ENCODE data around the gene GMCL1.
"Not testable (repeated sequence)": the region's sequence is repeated elsewhere in the genome, so short reads cannot be mapped to it uniquely, and the experiment has no call there.

The GMCL1 gene

GRCh38 chr2:69848186-69848790, 18.8 kb downstream of the GMCL1 start:
- TF ChIP-seq ZNF274 (IDR thresholded peaks at IDR 0.05; ENCODE audit: low read depth, low read length): no peak
- no peak overlapping the region for H3K4me3 ChIP-seq (ENCODE audit: low read length)

DNA sequence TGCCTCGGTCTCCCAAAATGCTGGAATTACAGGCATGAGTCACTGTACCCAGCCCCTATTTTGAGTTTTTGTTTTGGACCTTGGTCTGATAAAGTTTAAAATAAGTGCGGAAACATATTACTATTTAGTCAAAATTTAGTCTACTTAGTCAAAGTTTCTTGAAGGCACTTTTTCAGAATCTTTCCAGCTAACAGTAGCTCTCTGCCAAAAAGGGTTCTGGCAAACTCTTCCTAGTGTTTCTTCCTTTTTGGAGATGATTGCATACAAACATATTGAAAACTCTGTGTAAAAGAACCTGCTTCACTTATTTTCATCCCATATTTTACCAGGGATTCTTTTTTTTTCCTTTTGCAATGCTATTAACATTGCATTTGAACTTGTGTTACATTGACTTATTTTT, 28.8 kb downstream of the GMCL1 start:
- H3K4me3 ChIP-seq (ENCODE audit: low read length): no peak overlapping the region
- no peak for TF ChIP-seq ZNF274 (IDR thresholded peaks at IDR 0.05; ENCODE audit: low read depth, low read length)

- no peak for TF ChIP-seq ZNF274 (IDR thresholded peaks at IDR 0.05; ENCODE audit: low read depth, low read length)
Observed at GRCh38 chr2:69863298-69863697, 33.8 kb downstream of the GMCL1 start.

GRCh38 chr2:69888451-69888850, 59.0 kb downstream of the GMCL1 start:
- no peak overlapping the region for H3K4me3 ChIP-seq (ENCODE audit: low read length)
- no peak for TF ChIP-seq ZNF274 (IDR thresholded peaks at IDR 0.05; ENCODE audit: low read depth, low read length)

More at GRCh38 chr2:69863298-69863697, 33.8 kb downstream of the GMCL1 start:
- no peak overlapping the region for H3K4me3 ChIP-seq (ENCODE audit: low read length)

- no peak overlapping the region for H3K4me3 ChIP-seq (ENCODE audit: low read length)
- TF ChIP-seq ZNF274 (IDR thresholded peaks at IDR 0.05; ENCODE audit: low read depth, low read length): no peak
Observed at GRCh38 chr2:69889302-69889701, 59.8 kb downstream of the GMCL1 start.

- H3K4me3 ChIP-seq (ENCODE audit: low read length): no peak overlapping the region
- no peak for TF ChIP-seq ZNF274 (IDR thresholded peaks at IDR 0.05; ENCODE audit: low read depth, low read length)
Observed at GRCh38 chr2:69890881-69891280, 61.4 kb downstream of the GMCL1 start.

DNA sequence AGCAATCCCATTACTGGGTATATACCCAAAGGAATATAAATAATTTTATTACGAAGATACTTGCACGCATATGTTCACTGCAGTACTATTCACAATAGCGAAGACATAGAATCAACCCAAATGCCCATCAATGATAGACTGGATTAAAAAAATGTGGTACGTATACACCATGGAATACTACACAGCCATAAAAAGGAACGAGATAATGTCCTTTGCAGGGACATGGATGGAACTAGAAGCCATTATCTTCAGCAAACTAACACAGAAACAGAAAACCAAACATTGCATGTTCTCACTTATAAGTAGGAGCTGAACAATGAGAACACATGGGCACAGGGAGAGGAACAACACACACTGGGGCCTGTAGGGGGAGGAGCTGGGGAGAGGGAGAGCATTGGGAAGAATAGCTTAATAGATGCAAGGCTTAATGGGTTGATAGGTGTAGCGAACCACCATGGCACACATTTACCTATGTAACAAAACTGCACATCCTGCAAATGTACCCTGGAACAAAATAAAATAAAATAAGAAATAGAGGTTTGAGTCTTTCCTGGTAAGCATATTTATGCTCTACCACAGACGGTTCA, 63.5 kb downstream of the GMCL1 start:
- not testable (repeated sequence) for H3K4me3 ChIP-seq (ENCODE audit: low read length)

DNA sequence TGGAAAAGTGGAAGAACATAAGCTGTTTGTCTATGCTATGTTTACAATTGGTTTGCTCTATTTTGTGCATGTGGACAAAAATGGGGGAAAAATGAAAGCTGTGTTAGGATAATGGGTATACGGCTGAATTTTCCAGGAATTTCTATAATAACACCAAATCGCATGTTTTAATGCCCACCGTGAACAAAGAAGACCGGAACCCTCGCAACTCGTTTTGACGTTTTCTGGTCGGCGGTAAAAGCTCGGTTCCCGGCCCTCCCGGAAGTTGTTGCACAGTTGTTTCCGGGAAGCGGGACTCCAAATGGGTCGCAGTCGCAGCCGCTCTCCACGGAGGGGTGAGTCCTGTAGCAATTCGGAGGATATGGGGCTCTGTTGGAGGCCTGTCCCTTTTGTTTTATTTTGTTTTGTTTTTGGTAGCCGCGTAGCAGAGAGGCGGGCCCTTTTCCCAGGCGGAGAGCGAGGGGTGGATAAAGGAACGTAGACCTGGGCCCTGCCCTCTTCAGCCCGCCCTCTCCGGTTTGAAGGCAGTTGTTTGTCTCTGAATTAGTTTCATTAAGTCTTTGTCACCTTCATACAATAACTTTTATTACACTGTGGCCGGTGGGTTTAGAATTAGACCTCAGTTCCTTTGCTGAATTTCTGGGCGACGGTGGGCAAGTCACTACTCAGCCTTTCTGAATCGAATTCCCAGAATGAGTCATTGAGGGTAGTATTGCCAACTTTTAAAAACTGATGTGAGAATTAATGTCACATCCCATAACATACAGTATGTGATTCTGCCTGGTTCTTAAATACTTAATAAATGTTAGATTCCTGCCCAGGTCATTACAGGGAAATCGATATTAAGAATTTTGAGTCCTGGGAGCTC, 64.5 kb downstream of the GMCL1 start, which contains the start of gene SNRNP27:
Gene SNRNP27, plus strand, starts transcription at position 273 of the 868 bp plus-strand sequence. Its CDS starts 29 bp downstream, at position 302.
- H3K4me3 ChIP-seq (ENCODE audit: low read length): peak within 1 kb of the TSS; percentile 100
- no peak for TF ChIP-seq ZNF274 (IDR thresholded peaks at IDR 0.05; ENCODE audit: low read depth, low read length)

GRCh38 chr2:69894737-69895136, 65.3 kb downstream of the GMCL1 start:
- peak overlapping the region; percentile 100 for H3K4me3 ChIP-seq (ENCODE audit: low read length)

- TF ChIP-seq ZNF274 (IDR thresholded peaks at IDR 0.05; ENCODE audit: low read depth, low read length): no peak
- peak overlapping the region; percentile 49; the same call in 1 of the 2 replicates for H3K4me3 ChIP-seq (ENCODE audit: low read length)
Observed at GRCh38 chr2:69902213-69902922, 72.9 kb downstream of the GMCL1 start.

GRCh38 chr2:69907216-69907615, 77.8 kb downstream of the GMCL1 start:
- H3K4me3 ChIP-seq (ENCODE audit: low read length): no peak overlapping the region
- TF ChIP-seq ZNF274 (IDR thresholded peaks at IDR 0.05; ENCODE audit: low read depth, low read length): no peak

- TF ChIP-seq ZNF274 (IDR thresholded peaks at IDR 0.05; ENCODE audit: low read depth, low read length): no peak
- H3K4me3 ChIP-seq (ENCODE audit: low read length): no peak overlapping the region
Observed at GRCh38 chr2:69911985-69912563, 82.6 kb downstream of the GMCL1 start.

- TF ChIP-seq ZNF274 (IDR thresholded peaks at IDR 0.05; ENCODE audit: low read depth, low read length): no peak
Observed at GRCh38 chr2:69914164-69914949, 84.9 kb downstream of the GMCL1 start.

More at GRCh38 chr2:69914164-69914949, 84.9 kb downstream of the GMCL1 start:
- H3K4me3 ChIP-seq (ENCODE audit: low read length): peak overlapping the region; percentile 64
